HG03060 (cell line): ENCODE measurements around the gene IFNA21.
"Not testable (repeated sequence)": the region's sequence is repeated elsewhere in the genome, so short reads cannot be mapped to it uniquely, and the experiment has no call there.

Experiments used
- ATAC-seq: cut with Tn5 transposase; IDR thresholded peaks from one replicate; pipeline ENCODE4 v1.9.1; 2021; ENCODE audit warnings: low read depth, moderate number of reproducible peaks; ENCODE audit not compliant: unreplicated experiment

The IFNA21 gene

DNA sequence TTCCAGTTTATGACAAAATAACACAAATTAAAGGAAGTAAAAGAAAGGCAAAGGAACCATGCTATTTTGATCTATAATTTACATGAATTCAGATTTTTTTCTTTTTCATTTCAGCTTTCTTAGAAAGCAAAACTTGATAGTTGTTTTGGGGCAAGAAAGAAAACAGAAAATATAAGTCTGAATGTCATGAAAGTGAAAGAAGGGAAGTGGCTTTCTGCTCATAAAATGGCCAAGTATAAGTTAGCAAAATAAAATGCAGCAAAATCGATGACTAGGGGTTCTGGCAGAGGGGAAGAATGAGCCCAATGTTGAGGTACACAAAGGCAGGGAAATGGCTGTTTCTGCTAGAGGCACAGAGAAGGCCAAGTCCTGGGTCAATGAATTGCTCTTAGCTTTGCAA is 21.9 kb downstream of the IFNA21 start:
- no peak for ATAC-seq

DNA sequence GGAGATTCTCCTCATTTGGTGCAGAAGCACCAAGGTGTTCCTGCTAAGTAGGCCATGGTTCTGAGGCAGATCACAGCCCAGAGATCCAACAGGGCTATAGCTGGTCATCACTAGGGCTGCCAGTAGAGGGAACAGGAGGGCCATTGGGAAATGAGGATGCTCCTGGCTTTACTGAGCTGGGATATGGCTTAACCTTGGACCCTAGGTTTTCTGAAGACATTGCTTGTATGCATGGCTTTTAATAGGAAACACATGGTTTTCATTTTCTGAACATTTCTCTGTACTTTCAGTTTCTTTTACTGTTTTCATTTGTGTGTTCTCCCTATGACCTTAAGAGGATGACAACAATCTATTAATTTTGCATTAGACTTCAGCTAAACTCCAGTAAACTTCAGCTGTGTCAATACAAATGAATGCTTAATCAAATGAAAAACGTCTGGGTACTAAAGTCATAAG is 25.0 kb downstream of the IFNA21 start, which contains the start of gene IFNW1:
TSS of gene IFNW1 (minus strand) at position 406 of the 456 bp plus-strand sequence. CDS start at position 144, 262 bp downstream.
- no peak for ATAC-seq

DNA sequence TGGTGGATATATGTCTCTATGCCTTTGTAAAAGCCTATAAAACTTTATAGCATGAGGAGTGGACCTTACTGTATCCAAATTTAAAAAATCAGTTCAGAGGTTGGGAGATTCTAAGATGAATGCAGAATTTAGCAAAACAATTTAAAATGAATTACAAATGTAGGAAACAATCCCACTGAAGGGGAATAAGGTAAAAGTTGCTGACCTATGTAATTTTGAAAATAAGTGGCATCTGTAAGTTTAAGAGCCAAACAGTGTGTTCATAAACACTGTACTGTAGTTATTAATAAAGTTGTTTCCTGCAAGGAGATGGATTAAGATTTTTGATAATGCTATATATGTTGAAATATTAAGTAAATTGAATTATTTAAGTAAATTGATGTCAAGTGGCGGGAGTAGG is 29.4 kb downstream of the IFNA21 start:
- no peak for ATAC-seq

DNA sequence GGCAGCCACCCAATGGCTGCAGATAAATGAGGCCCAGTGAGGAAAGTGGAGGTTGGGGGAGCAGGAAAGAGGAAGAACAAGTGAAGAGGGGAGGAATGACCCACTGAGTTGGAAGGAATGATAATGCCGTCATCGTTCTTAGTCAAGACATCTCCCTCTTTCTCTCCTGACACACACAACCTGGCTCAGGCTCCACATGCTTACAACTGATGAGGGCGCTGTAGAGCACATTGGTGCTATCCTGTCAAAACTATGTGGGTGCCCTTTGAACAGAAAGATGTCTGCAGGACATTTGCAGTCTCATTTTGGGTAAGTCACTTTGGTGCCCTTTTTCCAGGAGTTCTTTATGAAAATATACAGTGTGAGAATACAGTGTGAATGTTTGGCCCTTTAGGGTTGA is 30.7 kb downstream of the IFNA21 start:
- ATAC-seq = no peak

DNA sequence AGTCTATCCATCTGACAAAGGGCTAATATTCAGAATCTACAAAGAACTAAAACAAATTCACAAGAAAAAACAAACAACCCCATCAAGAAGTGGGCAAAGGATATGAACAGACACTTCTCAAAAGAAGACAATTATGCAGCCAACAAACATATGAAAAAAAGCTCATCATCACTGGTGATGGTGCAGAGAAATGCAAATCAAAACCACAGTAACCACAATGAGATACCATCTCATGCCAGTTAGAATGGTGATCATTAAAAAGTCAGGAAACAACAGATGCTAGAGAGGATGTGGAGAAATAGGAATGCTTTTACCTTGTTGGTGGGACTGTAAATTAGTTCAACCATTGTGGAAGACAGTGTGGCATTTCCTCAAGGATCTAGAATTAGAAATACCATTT is 38.3 kb downstream of the IFNA21 start:
- not testable (repeated sequence) for ATAC-seq

DNA sequence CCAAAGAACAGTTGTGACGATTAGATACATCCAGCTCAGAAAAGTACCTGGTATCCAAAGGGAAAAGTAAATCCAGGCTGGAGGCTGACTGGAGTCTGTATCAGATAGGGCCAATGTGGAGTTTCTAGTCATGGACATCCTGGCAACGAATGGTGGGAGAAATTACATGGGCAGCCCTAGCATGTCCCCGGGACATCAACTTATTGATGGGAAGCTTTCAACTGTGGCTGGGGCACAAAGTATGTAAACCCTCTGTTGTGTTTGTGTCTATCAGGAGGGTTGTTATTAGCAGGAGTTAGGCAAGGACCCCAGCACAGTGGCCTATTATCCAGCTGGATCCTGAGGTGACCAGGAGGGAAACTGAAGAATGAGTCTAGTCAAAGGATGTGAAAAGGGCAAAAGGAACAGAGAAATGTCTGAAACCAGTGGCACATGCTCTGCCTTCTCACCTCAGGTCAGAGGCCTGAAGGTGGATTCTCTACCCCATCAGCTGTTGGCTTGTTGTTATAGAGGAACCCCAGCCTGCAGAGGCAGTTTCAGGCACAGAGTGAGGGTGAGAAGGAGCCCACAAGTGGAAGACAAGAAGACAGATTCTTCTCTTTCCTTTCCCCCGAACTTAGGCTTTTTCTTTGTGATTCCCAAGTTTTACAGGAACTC is 44.7 kb downstream of the IFNA21 start:
- peak; percentile 43 for ATAC-seq

DNA sequence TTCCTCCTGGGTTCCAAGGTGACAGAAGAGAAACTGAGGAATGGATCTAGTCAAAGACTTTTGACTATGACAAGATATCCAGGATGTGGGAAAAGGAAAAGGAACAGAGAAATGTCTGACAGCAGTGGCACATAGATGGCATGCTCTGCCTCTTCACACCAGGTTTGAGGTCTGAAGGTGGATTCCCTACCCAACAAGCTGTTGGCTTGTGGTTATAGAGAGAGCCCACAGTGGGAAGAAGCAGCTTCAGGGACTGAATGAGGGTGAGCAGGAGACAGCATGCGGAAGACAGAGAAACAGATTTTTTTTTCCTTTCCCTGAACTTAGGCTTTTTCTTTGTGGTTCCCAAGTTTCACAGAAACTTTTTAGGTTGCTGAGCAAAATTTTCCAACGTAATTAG is 45.4 kb downstream of the IFNA21 start:
- no peak for ATAC-seq

DNA sequence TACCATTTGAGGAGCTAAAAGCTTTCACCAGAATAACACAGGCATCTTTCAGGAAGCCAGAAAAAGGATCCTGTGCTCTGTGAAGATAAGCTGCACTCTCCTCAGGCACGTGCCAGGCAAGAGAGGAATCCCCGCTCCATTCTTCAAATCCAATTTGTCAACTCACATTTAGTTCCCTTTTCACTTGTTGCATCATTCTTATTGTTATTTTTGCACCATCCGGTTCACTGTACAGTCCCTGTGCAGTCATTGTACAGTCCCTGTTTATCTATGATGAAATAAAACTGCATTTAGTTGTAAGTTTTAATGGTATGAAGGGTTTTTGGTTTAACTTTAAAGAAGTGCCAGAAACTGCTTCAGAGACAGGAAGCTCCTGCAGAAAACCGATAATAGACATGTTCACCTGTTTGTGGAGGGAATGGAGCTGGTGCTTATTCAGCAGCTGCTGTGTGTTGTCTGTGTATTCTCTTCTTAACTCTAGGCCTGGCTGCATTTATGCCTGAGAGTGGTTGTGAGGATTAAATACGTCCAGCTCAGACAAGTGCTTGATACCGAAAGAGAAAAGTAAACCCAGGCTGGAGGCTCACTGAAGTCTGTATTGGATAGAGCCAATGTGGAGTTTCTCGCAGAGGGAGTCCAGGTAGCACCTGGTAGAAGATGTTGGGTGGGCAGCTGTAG is 47.2 kb downstream of the IFNA21 start:
- ATAC-seq = no peak
